GM19328 (cell line): ENCODE measurements around the gene MTUS2.
A peak's percentile ranks its signal among the peaks of the same experiment; 100 is the strongest.

ENCODE experiments used
- ATAC-seq: cut with Tn5 transposase; IDR thresholded peaks from one replicate; pipeline ENCODE4 v1.9.1; 2021; ENCODE audit warnings: mild to moderate bottlenecking, moderate library complexity; ENCODE audit not compliant: unreplicated experiment

The MTUS2 gene

GRCh38 chr13:28820099-28821051, at the start of gene MTUS2:
Gene MTUS2 (plus strand): TSS chr13:28820339.
- peak; percentile 48 for ATAC-seq

DNA sequence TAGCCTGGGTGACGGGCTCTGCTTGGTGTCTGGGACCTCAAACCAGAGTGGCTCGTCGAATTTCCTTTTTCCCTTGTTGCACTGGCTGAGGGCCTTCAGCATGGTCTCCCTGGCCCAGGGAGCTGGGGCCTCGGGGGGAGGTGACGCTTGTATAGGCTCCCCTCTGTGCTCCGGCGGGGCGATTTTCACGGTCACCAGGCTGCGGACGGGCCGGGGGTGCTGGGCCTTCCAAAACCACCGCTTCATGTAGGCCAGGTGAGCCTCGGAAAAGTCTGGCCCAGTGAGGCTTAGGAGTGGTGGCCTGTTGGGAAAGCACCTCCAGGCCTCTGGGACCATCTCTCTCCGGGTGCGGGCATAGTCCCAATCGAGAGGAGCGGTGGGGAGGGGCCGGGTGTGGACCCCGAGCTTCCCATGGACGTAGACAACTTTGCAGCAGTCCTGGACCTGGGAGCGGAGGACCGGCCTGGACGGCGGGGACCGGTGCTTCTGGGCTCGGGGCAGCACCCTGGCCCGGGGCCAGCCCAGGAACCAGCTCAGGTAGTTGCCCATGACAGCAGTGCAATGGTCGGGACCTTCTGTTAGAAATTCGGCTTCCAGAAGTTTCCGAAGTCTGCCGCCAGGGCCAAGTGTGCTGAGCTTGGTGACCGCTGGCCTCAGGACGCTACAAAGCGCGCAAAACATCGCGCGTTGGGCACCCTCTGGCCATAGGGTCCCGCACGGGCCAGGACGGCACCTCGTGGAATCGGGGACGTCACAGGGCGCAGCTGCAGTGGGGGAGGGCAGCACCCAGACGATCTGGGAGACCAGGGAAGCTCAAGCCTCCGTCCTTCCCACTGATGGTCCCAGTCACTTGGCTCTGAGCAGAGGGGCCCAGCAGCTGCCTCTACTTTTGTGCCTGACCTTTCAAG, 41.6 kb upstream of the MTUS2 start:
- ATAC-seq = no peak

GRCh38 chr13:28792992-28793391, 27.1 kb upstream of the MTUS2 start:
- ATAC-seq = no peak

GRCh38 chr13:28794396-28794795, 25.7 kb upstream of the MTUS2 start:
- no peak for ATAC-seq

DNA sequence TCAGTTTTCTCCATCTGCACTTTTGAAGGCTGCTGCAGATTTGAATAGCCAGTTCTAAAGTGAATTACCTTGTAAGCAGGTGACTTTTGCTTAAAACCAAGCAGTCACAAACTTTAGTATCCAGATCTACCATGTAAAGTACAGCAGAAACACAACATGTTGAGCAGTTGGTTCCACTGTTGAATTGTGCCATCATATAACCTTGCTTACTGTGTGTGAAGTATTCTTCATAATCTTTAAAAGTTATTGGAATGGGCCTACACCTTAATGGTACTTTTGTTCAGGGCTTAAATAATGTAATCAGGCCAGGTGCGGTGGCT, 23.2 kb upstream of the MTUS2 start:
- no peak for ATAC-seq

GRCh38 chr13:28805193-28805819, 14.8 kb upstream of the MTUS2 start:
- no peak for ATAC-seq

DNA sequence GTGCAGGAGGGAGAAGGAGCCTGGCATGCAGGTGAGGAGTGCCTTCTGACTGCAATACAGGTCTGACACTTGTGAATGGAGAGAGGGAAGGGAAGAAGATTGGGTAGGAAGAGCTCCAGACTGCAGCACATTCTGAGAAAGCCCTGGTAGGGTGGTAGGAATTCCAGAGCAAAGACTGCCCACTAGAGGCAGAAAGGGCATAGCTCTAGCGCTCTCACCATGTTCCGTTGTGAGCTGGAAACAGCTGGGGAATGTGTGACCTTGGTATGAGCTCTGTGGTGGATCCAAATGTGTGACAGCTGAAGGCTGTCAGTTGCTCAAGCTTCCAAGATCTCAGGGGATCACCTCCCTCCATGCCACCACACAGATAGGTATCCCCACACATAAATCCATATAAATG, 2.9 kb upstream of the MTUS2 start:
- no peak for ATAC-seq

DNA sequence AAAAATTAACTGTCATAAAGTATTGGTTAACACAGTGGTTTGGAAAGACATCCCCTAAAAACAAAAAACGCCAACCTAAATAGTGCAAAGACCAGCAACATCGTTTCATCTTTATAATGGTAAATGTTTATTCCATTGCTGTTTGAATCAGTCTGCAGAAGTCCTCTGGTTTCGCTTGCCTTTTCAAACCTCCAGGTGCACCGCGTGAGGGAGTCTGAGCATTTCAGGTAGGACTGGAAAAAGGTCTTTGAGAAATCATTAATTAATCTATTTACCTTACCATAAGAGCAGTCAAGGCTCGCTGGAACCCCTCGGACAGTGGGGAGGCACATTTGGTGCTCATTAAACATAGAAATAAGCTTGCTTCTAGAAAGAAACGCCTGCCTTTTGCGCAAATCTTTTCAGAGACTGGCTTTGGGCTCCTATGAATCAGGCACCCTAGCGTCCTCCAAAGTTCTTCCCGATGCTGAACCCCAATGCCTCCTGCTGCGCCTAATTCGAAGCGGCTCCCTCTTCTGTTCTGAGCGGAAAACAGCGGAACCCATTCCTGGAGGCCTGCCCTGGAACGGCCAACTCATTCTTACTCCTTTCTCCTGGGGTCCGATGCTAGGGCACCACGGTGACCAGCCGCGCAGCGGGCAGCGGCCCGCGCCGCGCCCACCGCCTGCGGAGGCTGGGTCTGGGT, 951 bp upstream of the MTUS2 start:
- ATAC-seq = no peak

DNA sequence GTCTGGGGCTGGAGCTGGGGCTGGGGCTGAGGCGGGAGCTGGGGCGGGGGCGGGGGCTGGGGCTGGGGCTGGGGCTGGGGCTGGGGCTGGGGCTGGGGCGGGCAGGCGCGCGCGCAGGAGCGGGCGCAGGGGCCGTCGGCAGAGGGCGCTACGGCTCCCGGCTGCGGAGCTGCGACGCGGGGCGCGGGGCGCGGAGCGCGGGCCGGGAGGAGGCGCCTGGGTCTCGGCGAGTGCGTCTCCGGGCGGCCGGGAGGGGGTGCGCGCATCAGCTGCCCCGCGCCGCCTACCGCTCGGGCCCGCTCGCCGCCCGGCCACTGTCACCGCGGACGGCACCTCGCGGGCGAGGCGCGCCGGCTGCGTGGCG, 422 bp upstream of the MTUS2 start:
- peak; percentile 56 for ATAC-seq

DNA sequence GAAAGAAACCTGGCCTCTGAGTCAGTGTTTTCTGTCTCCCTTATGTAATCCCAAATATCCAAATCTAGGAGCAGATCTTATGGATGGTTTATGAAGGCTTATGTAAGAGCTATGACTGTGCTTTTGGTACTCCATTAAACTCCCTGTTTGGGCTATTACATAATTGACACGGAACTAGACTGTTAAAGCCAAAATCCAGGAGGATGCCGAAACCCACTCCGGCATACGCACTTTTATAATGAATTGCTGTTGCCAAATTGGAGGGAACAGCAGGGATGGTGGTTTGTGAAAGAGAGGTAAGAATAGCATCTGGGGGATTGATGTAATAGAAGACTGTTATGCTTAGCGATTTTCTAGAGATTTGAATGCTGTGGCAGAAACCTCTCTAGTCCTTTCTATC, 2.0 kb downstream of the MTUS2 start:
- no peak for ATAC-seq

- ATAC-seq = no peak
These were observed 2.7 kb downstream of the MTUS2 start for GRCh38 chr13:28822801-28823200.

DNA sequence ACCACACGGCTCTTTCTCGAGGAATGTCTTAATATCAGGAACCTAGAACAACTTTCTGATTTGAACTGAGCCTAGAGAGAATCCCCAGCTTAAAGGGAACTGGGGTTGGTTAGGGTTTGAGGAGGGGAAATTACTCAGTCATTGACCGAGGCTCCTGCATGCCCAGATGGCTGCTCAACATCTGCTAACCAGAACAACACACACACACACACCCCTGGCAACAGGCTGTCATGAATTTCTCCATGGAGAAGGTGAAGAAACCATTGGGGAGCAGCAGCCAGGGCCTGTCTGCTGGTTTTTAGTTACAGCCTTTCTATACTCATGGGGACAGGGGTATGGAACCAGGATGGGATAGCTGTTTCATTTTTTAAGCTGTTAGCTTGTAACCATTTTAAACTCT, 5.2 kb downstream of the MTUS2 start:
- no peak for ATAC-seq

DNA sequence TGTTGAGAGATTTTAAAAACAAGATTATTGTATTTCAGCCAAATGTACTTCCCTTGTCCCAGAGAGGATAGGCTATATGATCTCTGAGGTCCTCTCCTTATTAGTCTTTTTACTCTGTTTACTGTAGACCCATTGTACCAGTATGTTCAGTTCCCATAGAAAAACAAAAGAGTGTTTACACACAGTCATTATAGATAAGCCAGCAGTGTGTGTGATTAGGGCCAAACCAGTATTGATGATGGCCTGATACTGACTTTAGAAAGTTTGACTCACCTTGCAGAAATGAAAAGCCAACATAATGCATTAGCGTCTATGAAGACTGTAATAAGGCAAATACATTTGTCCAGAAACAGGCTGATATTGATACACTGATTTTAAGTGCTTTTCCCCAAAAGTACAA, 6.2 kb downstream of the MTUS2 start:
- no peak for ATAC-seq

- ATAC-seq = no peak
These were observed 10.4 kb downstream of the MTUS2 start for GRCh38 chr13:28830580-28830979.

DNA sequence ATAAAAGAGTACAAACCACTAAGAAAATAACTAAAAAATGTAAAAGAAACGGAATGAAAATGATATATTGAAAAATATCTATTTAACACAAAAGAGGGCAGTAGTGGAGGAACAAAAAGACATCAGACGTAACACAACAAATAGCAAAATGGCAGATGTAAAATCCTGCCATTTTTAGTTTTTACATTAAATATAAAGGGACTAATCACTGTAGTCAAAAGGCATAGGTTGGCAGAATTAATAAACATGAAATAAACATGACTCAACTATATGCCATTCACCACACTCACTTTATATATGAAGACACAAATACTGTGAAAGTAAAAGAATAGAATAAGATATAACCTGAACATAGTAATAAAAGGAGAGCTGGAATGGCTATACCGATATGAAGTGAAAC, 11.0 kb downstream of the MTUS2 start:
- ATAC-seq = no peak

- ATAC-seq = no peak
These were observed 17.0 kb downstream of the MTUS2 start for GRCh38 chr13:28837111-28837510.

DNA sequence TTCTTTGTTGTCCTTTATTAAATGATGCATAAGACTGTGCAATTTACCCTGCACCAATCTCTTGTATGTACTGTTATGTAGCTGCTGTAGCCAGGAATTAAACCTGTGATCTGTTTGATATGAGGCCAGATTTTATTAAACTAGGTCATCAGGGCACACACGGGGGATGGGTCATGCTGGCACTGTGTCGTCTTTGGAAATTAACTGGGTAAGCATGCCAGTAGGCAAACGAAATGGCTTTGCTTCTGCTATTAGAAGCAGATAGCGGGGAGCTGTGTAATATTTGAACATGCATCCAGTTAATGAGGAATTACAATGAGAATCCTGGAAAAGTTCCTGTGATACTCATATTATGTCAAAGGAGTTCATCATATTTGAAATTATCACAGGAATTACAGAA, 23.5 kb downstream of the MTUS2 start:
- no peak for ATAC-seq

GRCh38 chr13:28849441-28849840, 29.3 kb downstream of the MTUS2 start:
- no peak for ATAC-seq

DNA sequence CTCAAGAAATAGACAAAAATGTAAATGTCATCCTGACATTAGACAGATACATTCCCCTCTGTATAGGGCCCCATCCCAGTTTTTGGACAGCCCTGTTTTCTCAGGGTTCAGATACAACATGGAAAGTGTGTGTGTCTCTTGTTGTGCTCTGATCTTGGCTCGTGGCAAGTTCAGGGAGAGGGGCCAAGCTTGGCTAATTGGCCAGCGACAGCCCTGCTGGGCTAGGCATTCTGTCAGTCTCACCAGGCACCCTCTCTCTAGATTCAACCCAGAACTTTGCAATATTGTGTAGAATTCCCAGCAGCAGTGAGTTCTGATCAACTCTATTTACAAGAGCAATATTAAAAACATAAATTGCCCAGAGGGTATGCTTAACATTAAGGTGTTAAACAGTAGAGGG, 30.1 kb downstream of the MTUS2 start:
- no peak for ATAC-seq

DNA sequence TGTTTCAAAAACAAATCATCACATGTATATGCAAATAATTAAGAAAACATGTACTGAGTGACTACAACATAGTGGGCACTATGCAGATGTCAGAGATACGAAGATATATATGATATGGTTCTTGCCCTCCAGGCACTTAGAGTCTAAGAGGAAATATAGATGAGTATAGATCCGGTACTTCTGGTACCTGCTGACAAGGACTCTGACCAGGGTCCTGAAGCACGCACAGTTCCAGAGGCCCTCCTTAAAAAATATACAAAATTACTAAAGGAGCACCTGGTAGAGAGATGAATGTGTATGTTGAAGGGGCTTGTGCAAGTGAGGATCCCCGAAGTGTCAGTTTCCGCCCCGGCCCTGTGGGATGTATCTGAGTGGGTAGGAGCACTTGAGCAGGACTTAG, 31.3 kb downstream of the MTUS2 start:
- ATAC-seq = no peak

GRCh38 chr13:28854657-28855056, 34.5 kb downstream of the MTUS2 start:
- ATAC-seq = no peak
